H54 (cell line): ENCODE results near the gene MYH4.

Experiments
- DNase-seq: peaks from one replicate; pipeline ENCODE4 v3.0.0; 2011; ENCODE audit warnings: low spot score, mixed read lengths; ENCODE audit not compliant: insufficient read length
- FAIRE-seq: peaks from 3 replicates; lab custom pipeline; 2011; peaks lifted over from hg19 to GRCh38; lab: Jason Lieb, UNC
- POLR2A ChIP-seq: IDR thresholded peaks from 2 replicates; pipeline ENCODE4 v1.6.1; 2011; ENCODE audit warnings: low read depth, mild to moderate bottlenecking, low read length

Gene MYH4

GRCh38 chr17:10396524-10397163 lies 72.7 kb downstream of the MYH4 start:
- DNase-seq, result no peak
- TF ChIP-seq POLR2A, result no peak
- no peak for FAIRE-seq

DNA sequence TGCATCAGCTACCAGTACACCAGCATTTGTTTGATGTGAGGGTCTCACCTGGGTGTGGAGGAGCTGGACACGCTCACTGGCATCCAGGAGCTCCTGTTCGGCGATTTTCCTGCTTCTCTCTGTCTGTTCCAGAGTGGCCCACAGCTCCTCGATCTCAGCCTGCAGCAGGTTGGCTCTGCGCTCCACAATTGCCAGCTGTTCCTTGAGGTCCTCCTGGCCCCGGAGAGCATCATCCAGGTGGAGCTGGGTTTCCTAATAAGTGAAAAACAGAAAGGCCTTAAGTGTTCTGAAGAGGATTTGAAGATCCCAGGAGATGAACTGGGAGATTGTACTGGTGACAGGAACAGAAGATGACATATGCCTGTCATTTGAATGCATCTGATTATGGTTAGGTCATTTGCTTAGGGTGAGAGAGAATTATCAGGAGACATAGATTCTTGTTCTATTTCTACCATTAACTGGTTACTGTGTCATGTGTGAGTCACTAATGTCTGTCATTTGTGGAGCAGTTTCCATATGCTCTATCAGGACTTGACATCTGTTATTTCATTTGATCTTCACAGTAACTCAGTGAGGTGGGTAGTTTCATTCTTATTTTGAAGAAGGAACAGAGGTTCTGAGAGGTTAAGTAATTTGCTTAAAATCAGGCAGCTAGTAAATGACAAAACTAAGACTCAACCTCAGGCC lies 75.0 kb downstream of the MYH4 start:
- no peak for DNase-seq
- no peak for FAIRE-seq
- no peak for TF ChIP-seq POLR2A
